Measurements from ENCODE around the gene RABL2B. TPM values are rescaled to one million over a fixed set of nuclear protein-coding genes. Genes with fewer than 3 reads are reported as not detected.
A peak's percentile ranks its signal among the peaks of the same experiment; 100 is the strongest.
"Not testable (repeated sequence)": the region's sequence is repeated elsewhere in the genome, so short reads cannot be mapped to it uniquely, and the experiment has no call there.

RABL2B gene
- 10 to 100 TPM in 3 of 6 experiments, 1 to 10 TPM in 3; 3.0 to 14.2 (median 9.5) TPM for total RNA-seq
- long read RNA-seq, partial matches to known transcripts: 0 of 1 reads
- long read RNA-seq, other reads (novel, unspliced or antisense): 0 of 1 reads

GRCh38 chr22:50783033-50783879 is at the start of gene RABL2B:
RABL2B (minus strand) TSS chr22:50783636; CDS start chr22:50782294, 1,342 bp downstream.
- H3K9me3 ChIP-seq; intact Hi-C loops (cut with DNase I); H3K36me3 ChIP-seq; H3K27me3 ChIP-seq; H3K4me1 ChIP-seq; H3K27ac ChIP-seq: not testable (repeated sequence)
- DNase-seq (peak; percentile 91 to 93 (median 92)), ATAC-seq (peak; percentile 98 to 100 (median 99))
- peak within 1 kb of the TSS; percentile 51 to 61 (median 55) for H3K4me3 ChIP-seq
- TF ChIP-seq CTCF (IDR thresholded peaks at IDR 0.05): peak in 1 of 4 donors; percentile 14
- peak; percentile 50 for TF ChIP-seq POLR2A (IDR thresholded peaks at IDR 0.05)
- 0% methylated on average over 7 of the region's 77 CpGs for WGBS (ENCODE audit: insufficient coverage, low coverage, low lambda C conversion rate, missing lambda C conversion rate)

GRCh38 chr22:50786936-50787335 is 3.5 kb upstream of the RABL2B start:
- DNase-seq; H3K36me3 ChIP-seq; H3K27me3 ChIP-seq; H3K4me1 ChIP-seq; ATAC-seq; intact Hi-C loops (cut with DNase I); H3K27ac ChIP-seq; H3K4me3 ChIP-seq; H3K9me3 ChIP-seq: not testable (repeated sequence)
- WGBS (ENCODE audit: insufficient coverage, low coverage, low lambda C conversion rate, missing lambda C conversion rate): 100% methylated on average over 2 of the region's 5 CpGs

- whole genome bisulfite sequencing (ENCODE audit: insufficient coverage, low coverage, low lambda C conversion rate, missing lambda C conversion rate): 65% methylated on average over 5 of the region's 5 CpGs
- ATAC-seq; H3K27me3 ChIP-seq; intact Hi-C loops (cut with DNase I); H3K9me3 ChIP-seq; H3K36me3 ChIP-seq; DNase-seq; H3K4me3 ChIP-seq; H3K4me1 ChIP-seq; H3K27ac ChIP-seq: not testable (repeated sequence)
Observed at GRCh38 chr22:50785289-50785688, 1.9 kb upstream of the RABL2B start.

- DNase-seq; H3K9me3 ChIP-seq; H3K27me3 ChIP-seq; H3K4me1 ChIP-seq; H3K36me3 ChIP-seq; H3K27ac ChIP-seq; intact Hi-C loops (cut with DNase I): not testable (repeated sequence)
- ATAC-seq: peak in 3 of 4 donors; percentile 16 to 42 (median 26)
- WGBS (ENCODE audit: insufficient coverage, low coverage, low lambda C conversion rate, missing lambda C conversion rate): 2% methylated on average over 8 of the region's 16 CpGs
- peak overlapping the region; percentile 51 to 61 (median 55) for H3K4me3 ChIP-seq
Observed at GRCh38 chr22:50783880-50784276, 442 bp upstream of the RABL2B start.

GRCh38 chr22:50782253-50782652 is 1.2 kb downstream of the RABL2B start:
- H3K4me1 ChIP-seq; H3K27ac ChIP-seq; H3K4me3 ChIP-seq; ATAC-seq; H3K36me3 ChIP-seq; intact Hi-C loops (cut with DNase I); H3K27me3 ChIP-seq; H3K9me3 ChIP-seq; DNase-seq: not testable (repeated sequence)
- 89% methylated on average over 2 of the region's 3 CpGs for WGBS (ENCODE audit: insufficient coverage, low coverage, low lambda C conversion rate, missing lambda C conversion rate)

- H3K36me3 ChIP-seq; ATAC-seq; H3K9me3 ChIP-seq; H3K4me1 ChIP-seq; H3K27me3 ChIP-seq; intact Hi-C loops (cut with DNase I); H3K27ac ChIP-seq; DNase-seq; H3K4me3 ChIP-seq: not testable (repeated sequence)
- WGBS (ENCODE audit: insufficient coverage, low coverage, low lambda C conversion rate, missing lambda C conversion rate): 63% methylated on average over 4 of the region's 4 CpGs
Observed at GRCh38 chr22:50780244-50780643, 3.2 kb downstream of the RABL2B start.

GRCh38 chr22:50777631-50778030 is 5.8 kb downstream of the RABL2B start:
- WGBS (ENCODE audit: insufficient coverage, low coverage, low lambda C conversion rate, missing lambda C conversion rate): 43% methylated on average over 5 of the region's 5 CpGs
- H3K4me1 ChIP-seq; H3K27me3 ChIP-seq; H3K27ac ChIP-seq; H3K9me3 ChIP-seq; intact Hi-C loops (cut with DNase I); H3K36me3 ChIP-seq; DNase-seq; H3K4me3 ChIP-seq: not testable (repeated sequence)
- peak; percentile 48 to 79 (median 76) for ATAC-seq

All from right lobe of liver (tissue), 6 donors.